Measurements from ENCODE around the gene NFIX.

DNA sequence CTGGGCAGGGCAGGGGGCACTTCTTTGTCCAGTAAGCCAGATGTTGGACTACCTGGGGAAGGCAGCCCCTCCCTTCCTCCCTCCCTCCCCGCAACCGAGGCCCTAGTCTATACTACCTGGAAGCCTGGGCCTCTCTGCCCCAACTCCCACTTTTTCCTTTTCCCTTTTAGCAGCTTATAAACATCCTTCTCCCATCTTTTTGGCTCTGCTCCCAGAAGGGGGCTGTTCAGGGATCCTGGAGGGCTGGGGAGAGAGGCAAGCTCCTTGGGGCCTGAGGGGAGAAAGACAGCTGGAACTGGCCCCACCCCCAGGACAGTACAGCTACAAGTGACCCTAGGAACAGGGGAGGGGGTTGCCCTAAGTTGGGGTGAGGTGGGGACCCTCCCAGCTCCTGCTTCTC lies 62.5 kb downstream of the NFIX start:
- TF ChIP-seq, protein P1, sequence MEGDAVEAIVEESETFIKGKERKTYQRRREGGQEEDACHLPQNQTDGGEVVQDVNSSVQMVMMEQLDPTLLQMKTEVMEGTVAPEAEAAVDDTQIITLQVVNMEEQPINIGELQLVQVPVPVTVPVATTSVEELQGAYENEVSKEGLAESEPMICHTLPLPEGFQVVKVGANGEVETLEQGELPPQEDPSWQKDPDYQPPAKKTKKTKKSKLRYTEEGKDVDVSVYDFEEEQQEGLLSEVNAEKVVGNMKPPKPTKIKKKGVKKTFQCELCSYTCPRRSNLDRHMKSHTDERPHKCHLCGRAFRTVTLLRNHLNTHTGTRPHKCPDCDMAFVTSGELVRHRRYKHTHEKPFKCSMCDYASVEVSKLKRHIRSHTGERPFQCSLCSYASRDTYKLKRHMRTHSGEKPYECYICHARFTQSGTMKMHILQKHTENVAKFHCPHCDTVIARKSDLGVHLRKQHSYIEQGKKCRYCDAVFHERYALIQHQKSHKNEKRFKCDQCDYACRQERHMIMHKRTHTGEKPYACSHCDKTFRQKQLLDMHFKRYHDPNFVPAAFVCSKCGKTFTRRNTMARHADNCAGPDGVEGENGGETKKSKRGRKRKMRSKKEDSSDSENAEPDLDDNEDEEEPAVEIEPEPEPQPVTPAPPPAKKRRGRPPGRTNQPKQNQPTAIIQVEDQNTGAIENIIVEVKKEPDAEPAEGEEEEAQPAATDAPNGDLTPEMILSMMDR (IDR thresholded peaks at IDR 0.05), result no peak
- TF ChIP-seq EP300 (IDR thresholded peaks at IDR 0.05), result no peak

Measured in sigmoid colon (tissue), 4 donors.